T47D (cell line): ENCODE measurements around the gene POLD4.

Source experiments
- DNase-seq, 2 experiments: peaks; one replicate each; pipeline versions ENCODE4 v3.0.0 to v3.0.0-alpha.2; 2011 to 2012; ENCODE audit warnings: low read depth in 1 of 2, low spot score in 1 of 2
- JUND ChIP-seq: IDR thresholded peaks from 2 replicates; pipeline ENCODE4 v1.6.1; 2012; ENCODE audit warnings: low read depth
- in situ Hi-C: cut with HindIII; loops from 2 replicates; pipeline ENCODE4 v1.10.0; 2016; ENCODE audit warnings: low sequenced_read_pairs, low pct_unique_long_range_greater_than_20kb

POLD4 gene

DNA sequence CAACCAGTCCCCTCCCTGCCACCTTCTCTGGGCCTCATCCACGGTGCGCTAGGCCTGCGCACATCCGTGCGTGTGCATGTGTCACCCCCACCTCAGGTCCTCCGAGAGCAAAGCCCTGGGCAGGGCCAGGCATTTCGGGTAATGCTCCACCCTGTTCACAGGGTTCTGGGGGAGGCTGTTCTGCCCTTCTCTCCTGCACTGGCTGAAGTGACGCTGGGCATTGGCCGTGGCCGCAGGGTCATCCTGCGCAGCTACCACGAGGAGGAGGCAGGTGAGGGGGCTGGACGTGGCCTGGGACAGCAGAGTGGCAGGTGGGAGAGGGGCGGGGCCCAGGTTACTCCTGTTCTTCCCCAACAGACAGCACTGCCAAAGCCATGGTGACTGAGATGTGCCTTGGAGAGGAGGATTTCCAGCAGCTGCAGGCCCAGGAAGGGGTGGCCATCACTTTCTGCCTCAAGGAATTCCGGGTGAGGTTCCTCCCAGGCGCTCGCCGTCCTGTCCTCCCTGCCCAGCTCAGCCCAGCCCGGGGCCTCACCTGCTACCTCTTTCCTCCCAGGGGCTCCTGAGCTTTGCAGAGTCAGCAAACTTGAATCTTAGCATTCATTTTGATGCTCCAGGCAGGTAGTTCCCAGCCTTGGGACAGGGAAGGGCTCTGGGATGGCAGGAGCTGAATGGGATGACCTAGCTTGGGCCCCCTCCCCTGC, 42.4 kb upstream of the POLD4 start:
- in situ Hi-C loops, result no loop called here
- DNase-seq, result no peak
- no peak for TF ChIP-seq JUND

- DNase-seq, result no peak
- in situ Hi-C loops, result no loop called here
- TF ChIP-seq JUND, result no peak
Measured at GRCh38 chr11:67393990-67394389, 40.6 kb upstream of the POLD4 start.

GRCh38 chr11:67393437-67393836, 40.1 kb upstream of the POLD4 start:
- no peak for DNase-seq
- in situ Hi-C loops, result no loop called here
- no peak for TF ChIP-seq JUND

GRCh38 chr11:67392183-67392715, 38.9 kb upstream of the POLD4 start:
- in situ Hi-C loops, result no loop called here
- no peak for TF ChIP-seq JUND
- DNase-seq, result no peak

GRCh38 chr11:67391304-67392182, 38.2 kb upstream of the POLD4 start, which contains the start of gene RAD9A:
Gene RAD9A (plus strand): TSS chr11:67391986. CDS start chr11:67392045, 59 bp downstream.
- in situ Hi-C loops, result no loop called here
- TF ChIP-seq JUND, result no peak
- DNase-seq, result peak; percentile 98 to 99

GRCh38 chr11:67390947-67391303, 37.6 kb upstream of the POLD4 start:
- DNase-seq, result no peak
- no peak for TF ChIP-seq JUND
- in situ Hi-C loops, result no loop called here

GRCh38 chr11:67389477-67389876, 36.1 kb upstream of the POLD4 start:
- in situ Hi-C loops, result no loop called here

DNA sequence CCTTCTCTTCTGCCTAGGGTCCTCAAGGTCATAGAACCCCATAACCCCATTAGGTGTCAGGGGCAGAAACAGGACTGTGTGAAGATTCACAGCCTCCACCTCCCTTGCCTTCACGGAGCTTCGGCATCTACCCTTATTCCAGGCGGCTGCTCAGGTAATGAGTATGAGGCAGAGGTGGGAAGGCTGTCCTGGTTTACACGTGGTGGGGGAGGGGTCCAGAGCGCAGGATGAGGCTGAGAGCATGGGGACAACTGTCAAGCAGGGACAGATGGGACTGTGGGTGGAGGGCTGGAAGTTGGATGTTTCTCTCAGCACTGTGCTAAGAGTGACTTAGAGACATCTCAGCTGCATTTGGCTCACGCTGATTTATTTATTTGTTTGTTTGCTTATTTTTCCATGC, 34.2 kb upstream of the POLD4 start:
- no peak for TF ChIP-seq JUND
- DNase-seq, result no peak
- in situ Hi-C loops, result no loop called here

More at GRCh38 chr11:67389477-67389876, 36.1 kb upstream of the POLD4 start:
- DNase-seq, result peak in 1 of 2 experiments; percentile 66
- TF ChIP-seq JUND, result no peak

DNA sequence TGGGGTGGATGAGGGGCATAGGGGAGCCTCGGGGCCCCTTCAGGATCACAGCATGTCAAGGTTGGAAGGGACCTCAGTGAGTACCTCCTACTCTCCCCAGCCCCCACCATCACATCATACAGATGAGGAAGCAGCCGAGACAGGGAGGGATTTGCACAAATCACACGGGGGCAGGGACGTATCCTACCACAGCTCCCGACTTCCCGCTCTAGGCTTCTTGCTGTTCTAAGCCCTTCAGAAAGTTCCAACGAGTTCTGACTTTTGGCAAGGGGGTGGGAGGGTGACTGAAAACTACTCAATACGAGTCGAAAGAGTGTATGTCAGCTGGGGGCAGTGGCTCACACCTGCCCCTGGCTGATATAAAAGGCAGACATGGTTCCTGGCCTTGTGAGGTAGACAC, 33.7 kb upstream of the POLD4 start:
- TF ChIP-seq JUND, result no peak
- DNase-seq, result no peak
- in situ Hi-C loops, result no loop called here

DNA sequence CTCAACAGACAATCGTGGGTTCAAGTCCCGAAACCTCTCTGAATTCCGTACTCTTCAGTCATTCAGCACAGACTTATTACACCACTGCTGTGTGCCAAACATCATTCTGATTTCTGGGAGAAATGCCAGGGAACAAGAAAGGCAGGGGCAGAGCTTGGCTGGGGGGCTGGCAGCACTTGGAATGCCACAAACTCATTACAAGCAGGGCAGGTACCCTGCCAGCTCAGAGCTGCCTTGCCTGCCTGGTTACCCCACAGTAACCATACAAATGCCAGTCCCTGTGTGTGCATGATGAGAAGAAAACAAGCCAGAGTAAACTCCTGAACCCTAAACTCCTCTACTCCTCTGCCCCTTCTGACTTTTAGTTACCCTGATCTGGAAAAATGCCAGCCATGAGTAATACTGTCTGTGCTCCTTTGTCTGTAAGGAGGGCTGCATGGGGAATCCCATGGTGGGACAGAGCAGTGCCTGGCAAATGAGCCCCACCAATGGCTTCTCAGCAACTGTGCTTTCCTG, 31.6 kb upstream of the POLD4 start:
- DNase-seq, result no peak
- no peak for TF ChIP-seq JUND
- in situ Hi-C loops, result no loop called here

DNA sequence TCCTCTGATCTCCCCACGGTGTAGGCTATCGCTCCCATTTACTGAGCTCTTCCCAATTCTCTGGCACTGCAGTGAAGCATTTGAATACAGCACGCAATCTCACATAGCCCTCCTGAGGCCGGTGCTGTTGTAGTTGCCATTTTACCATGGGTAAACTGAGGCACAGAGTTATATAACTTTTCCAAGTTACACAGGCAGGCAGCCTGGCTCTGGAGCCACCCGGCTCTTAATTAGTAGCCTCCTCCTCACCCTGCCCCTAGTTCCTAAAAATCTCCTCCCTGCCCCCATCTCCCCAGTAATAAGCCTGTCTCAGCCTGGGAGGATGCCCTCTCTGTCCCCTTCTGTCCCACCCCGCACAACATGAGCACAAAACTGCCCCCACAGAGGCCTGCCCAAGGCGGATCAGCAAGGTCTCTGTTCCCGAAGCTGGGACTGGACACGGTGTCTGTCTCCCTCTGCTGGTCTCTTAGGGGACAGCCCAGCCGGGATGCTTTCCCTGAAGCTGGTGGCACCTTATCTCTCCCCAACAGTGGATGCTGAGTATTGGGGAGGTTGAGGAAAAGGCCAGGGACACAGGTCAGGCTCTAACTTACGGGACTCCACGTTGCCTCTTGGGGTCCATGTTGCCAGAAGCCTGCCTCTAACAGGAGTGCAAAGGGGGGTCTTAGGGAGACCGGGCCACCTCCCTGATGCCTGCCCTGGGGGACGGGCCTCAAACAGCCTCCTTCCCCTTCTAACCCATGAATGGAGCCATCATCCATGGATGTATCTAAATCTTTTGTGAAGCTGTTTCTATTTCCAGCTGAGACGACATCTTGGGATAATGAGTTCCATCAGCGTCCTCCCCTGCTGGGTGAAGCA, 29.2 kb upstream of the POLD4 start:
- in situ Hi-C loops, result no loop called here
- DNase-seq, result peak; percentile 75 to 87
- TF ChIP-seq JUND, result no peak

DNA sequence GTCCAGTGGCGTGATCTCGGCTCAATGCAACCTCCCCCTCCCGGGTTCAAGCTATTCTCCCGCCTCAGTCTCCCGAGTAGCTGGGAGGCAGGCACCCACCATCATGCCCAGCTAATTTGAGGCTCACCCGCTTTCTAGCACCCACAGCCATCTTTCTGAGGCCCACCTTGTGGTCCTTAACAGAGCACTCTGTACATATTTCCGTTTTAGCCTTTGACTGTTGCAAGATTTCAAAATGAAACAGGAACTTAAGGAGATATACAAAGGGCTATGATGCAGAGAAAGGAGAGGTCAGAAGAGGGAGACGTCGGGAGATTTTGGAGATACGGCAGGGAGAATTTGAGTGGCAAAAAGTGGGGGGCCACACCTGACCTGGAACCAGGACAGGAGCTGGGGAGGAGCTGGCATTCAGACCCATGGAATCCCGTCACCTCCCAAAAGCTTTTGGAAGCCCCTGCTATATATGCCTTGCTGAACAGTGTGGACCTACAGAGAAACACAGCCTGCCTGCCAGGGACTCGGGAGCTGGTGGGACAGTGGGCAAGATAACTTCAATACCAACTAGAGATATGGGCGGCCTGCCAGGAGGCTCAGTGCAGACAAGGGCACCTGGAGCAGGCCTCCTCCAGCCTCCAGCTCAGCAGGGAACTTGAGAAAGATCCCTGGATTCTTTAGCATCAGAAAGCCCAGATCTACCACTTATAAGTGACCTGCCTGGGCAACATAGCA, 28.1 kb upstream of the POLD4 start:
- TF ChIP-seq JUND, result no peak
- in situ Hi-C loops, result no loop called here
- no peak for DNase-seq
